Upper lobe of right lung (tissue), 1 donor: Measurements from ENCODE around the gene DSCAM. TPM values are rescaled to one million over a fixed set of nuclear protein-coding genes. Genes with fewer than 3 reads are reported as not detected.

ENCODE experiments used
- ATAC-seq: fragments of 200-7000 bp; cut with Tn5 transposase; one replicate; pipeline ENCODE4 v1.9.1; 2020; ENCODE audit warnings: mild to moderate bottlenecking, moderate library complexity
- DNase-seq: peaks from one replicate; pipeline ENCODE4 v3.0.0-alpha.2; 2020
- H3K27ac ChIP-seq: fragments of 200-600 bp; one replicate; pipeline ENCODE4 v1.8.0; 2022
- H3K27me3 ChIP-seq: fragments of 200-600 bp; one replicate; pipeline ENCODE4 v1.8.0; 2022; ENCODE audit warnings: mild to moderate bottlenecking
- H3K36me3 ChIP-seq: fragments of 200-600 bp; one replicate; pipeline ENCODE4 v1.8.0; 2022
- H3K4me1 ChIP-seq: fragments of 200-600 bp; one replicate; pipeline ENCODE4 v1.8.0; 2022
- H3K4me3 ChIP-seq: fragments of 200-600 bp; one replicate; pipeline ENCODE4 v1.8.0; 2022; ENCODE audit warnings: mild to moderate bottlenecking
- H3K9me3 ChIP-seq: fragments of 200-600 bp; one replicate; pipeline ENCODE4 v1.8.0; 2022
- intact Hi-C: fragments of 100-400 bp; cut with DNase I; formaldehyde crosslinking; loops from one replicate; pipeline ENCODE4 v1.11.0; 2022
- total RNA-seq: library from RNA; stranded (reverse); fragmentation: NEBNext Ultra II Directional; extraction: Animal tissue kit (Norgen Biotek cat#: 25700); gene quantifications from one replicate; pipeline ENCODE4 v1.2.1, GENCODE V29; 2021
- TF ChIP-seq, protein P1 (sequence below): fragments of 200-600 bp; IDR thresholded peaks from one replicate; pipeline ENCODE4 v1.8.0; 2022; ENCODE audit warnings: antibody characterized with exemption
- donor health status: DM: no; HTN: yes; CAD: no; lungs with severe emphysema.

The DSCAM gene
- total RNA-seq, 1 donor from 2014 or later: not detected

DNA sequence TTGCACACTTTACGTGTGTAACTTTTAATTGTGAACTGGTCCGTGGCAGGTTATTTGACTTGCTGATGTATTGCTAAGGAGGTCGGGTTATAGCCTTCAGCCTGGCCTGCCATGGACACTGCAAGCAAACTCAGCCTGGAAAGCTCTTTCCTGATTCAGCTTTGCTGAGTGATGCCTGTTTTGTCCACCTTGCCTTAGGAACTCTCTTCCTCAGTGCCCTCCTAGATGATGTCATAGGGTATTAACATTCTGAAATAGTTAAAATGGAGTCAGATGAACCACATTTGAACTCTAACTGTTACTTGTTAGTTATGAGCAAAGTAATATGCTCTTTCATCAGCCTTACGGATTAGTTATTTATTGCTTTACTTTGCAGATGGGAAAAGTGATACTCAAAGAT lies 533.7 kb downstream of the DSCAM start:
- TF ChIP-seq, protein P1, sequence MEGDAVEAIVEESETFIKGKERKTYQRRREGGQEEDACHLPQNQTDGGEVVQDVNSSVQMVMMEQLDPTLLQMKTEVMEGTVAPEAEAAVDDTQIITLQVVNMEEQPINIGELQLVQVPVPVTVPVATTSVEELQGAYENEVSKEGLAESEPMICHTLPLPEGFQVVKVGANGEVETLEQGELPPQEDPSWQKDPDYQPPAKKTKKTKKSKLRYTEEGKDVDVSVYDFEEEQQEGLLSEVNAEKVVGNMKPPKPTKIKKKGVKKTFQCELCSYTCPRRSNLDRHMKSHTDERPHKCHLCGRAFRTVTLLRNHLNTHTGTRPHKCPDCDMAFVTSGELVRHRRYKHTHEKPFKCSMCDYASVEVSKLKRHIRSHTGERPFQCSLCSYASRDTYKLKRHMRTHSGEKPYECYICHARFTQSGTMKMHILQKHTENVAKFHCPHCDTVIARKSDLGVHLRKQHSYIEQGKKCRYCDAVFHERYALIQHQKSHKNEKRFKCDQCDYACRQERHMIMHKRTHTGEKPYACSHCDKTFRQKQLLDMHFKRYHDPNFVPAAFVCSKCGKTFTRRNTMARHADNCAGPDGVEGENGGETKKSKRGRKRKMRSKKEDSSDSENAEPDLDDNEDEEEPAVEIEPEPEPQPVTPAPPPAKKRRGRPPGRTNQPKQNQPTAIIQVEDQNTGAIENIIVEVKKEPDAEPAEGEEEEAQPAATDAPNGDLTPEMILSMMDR: no peak
- H3K27ac ChIP-seq: no peak overlapping the region
- no peaks in the 10 kb centered on the region for H3K27me3 ChIP-seq
- H3K4me1 ChIP-seq: no peaks in the 10 kb centered on the region
- ATAC-seq (no peak), DNase-seq (no peak)
- no peaks in the 10 kb centered on the region for H3K36me3 ChIP-seq
- H3K9me3 ChIP-seq: no peaks in the 10 kb centered on the region
- H3K4me3 ChIP-seq: no peak overlapping the region
- intact Hi-C loops: no loop called here

GRCh38 chr21:40300300-40300699 lies 546.7 kb downstream of the DSCAM start:
- Histone ChIP-seq H3K4me3 (no peak overlapping the region), H3K4me1 (no peaks in the 10 kb centered on the region), H3K36me3 (no peaks in the 10 kb centered on the region), H3K27ac (no peak overlapping the region), H3K27me3 (no peaks in the 10 kb centered on the region), H3K9me3 (no peaks in the 10 kb centered on the region)
- intact Hi-C loops: no loop called here
- DNase-seq (no peak), ATAC-seq (peak; percentile 26)
- TF ChIP-seq, protein P1: no peak

DNA sequence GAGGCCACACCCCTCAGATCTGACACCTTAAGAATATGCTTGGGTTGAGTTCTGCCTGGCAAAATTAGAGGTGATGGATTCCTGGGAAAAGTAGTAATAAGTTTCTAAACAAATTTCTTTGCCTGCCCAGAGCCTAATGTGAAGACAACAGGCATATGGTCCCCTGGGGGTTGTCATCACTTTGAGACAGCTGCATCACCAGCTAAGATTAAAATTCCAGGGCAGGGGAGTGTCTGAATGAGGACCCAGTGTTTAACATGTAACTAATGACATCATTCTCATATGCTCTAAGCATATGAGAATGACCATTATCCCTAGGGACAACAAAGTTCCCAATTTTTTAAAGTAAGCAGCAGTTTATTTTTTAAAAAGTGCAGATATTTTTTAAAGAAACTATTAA lies 547.5 kb downstream of the DSCAM start:
- intact Hi-C loops: no loop called here
- H3K36me3 ChIP-seq: no peaks in the 10 kb centered on the region
- ATAC-seq (no peak), DNase-seq (no peak)
- no peak overlapping the region for H3K27ac ChIP-seq
- H3K9me3 ChIP-seq: no peaks in the 10 kb centered on the region
- H3K4me1 ChIP-seq: no peaks in the 10 kb centered on the region
- TF ChIP-seq, protein P1: no peak
- no peak overlapping the region for H3K4me3 ChIP-seq
- H3K27me3 ChIP-seq: no peaks in the 10 kb centered on the region

- TF ChIP-seq, protein P1: no peak
- intact Hi-C loops: no loop called here
- no peak for DNase-seq
- Histone ChIP-seq H3K4me1 (no peaks in the 10 kb centered on the region), H3K4me3 (no peak overlapping the region), H3K27me3 (no peaks in the 10 kb centered on the region), H3K27ac (no peak overlapping the region), H3K36me3 (no peaks in the 10 kb centered on the region), H3K9me3 (no peaks in the 10 kb centered on the region)
- ATAC-seq: no peak
Measured at GRCh38 chr21:40294345-40294744, 552.6 kb downstream of the DSCAM start.

GRCh38 chr21:40291560-40291959 lies 555.4 kb downstream of the DSCAM start:
- Histone ChIP-seq H3K27ac (no peak overlapping the region), H3K4me1 (no peaks in the 10 kb centered on the region), H3K4me3 (no peak overlapping the region), H3K36me3 (no peaks in the 10 kb centered on the region), H3K27me3 (no peaks in the 10 kb centered on the region), H3K9me3 (no peaks in the 10 kb centered on the region)
- TF ChIP-seq, protein P1: no peak
- DNase-seq (no peak), ATAC-seq (no peak)
- intact Hi-C loops: no loop called here

DNA sequence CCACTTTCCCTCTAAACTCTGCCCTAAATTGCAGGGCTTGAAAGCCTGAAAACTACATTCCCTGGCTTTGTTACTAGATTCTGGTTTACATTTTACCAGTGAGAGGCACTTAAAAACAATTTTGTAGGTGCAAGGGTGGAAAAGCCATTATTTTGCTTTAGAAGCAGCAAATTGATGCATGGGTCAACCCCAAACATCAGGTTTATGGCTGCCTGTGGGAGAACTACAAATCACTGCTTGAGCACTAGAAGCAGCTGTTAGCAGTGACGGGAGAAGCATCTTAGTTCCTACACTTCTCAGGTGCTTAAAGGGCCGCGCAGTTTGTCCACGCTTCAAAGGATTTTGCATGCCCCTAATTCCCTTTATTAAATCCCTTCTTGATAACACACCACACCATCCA lies 562.5 kb downstream of the DSCAM start:
- intact Hi-C loops: no loop called here
- Histone ChIP-seq H3K36me3 (no peaks in the 10 kb centered on the region), H3K4me3 (no peak overlapping the region), H3K9me3 (no peaks in the 10 kb centered on the region), H3K27me3 (no peaks in the 10 kb centered on the region), H3K4me1 (no peaks in the 10 kb centered on the region), H3K27ac (no peak overlapping the region)
- DNase-seq: no peak
- ATAC-seq: no peak
- TF ChIP-seq, protein P1: no peak
